Measurements from ENCODE around the gene VCL.

The VCL gene

GRCh38 chr10:74072503-74072902, 74.6 kb downstream of the VCL start:
- no peak overlapping the region for H3K27ac ChIP-seq
- TF ChIP-seq CTCF (IDR thresholded peaks at IDR 0.05) (no peak), ZFX (IDR thresholded peaks at IDR 0.05; ENCODE audit: borderline replicate concordance) (no peak)

GRCh38 chr10:74075906-74076305, 78.0 kb downstream of the VCL start:
- no peak overlapping the region for H3K27ac ChIP-seq
- TF ChIP-seq CTCF (IDR thresholded peaks at IDR 0.05): no peak
- no peak for TF ChIP-seq ZFX (IDR thresholded peaks at IDR 0.05; ENCODE audit: borderline replicate concordance)

GRCh38 chr10:74076961-74077360, 79.0 kb downstream of the VCL start:
- H3K27ac ChIP-seq: no peak overlapping the region
- TF ChIP-seq CTCF (IDR thresholded peaks at IDR 0.05): no peak
- no peak for TF ChIP-seq ZFX (IDR thresholded peaks at IDR 0.05; ENCODE audit: borderline replicate concordance)

DNA sequence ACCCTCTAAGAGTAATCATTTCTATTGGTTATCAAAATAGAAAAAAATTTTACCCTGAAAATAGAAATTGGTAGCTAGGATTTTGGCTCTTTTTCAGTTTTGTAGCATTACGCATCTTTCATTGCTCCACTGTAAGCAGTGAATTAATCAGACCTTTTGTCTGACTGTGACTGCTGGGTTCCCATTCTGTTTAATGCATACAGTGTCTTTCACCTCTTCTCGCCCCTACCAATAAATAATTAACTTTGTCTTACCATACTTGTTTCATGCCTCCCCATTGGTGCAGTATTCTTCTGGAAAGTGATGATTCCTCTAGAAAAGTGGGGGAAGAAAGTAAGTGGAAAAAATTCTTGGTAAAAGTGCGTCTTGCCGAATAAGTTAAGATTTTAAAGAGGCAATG, 79.5 kb downstream of the VCL start:
- TF ChIP-seq CTCF (IDR thresholded peaks at IDR 0.05): no peak
- no peak for TF ChIP-seq ZFX (IDR thresholded peaks at IDR 0.05; ENCODE audit: borderline replicate concordance)
- H3K27ac ChIP-seq: no peak overlapping the region

GRCh38 chr10:74078037-74078436, 80.1 kb downstream of the VCL start:
- no peak for TF ChIP-seq ZFX (IDR thresholded peaks at IDR 0.05; ENCODE audit: borderline replicate concordance)
- TF ChIP-seq CTCF (IDR thresholded peaks at IDR 0.05): no peak
- H3K27ac ChIP-seq: no peak overlapping the region

- no peak for TF ChIP-seq CTCF (IDR thresholded peaks at IDR 0.05)
- TF ChIP-seq ZFX (IDR thresholded peaks at IDR 0.05; ENCODE audit: borderline replicate concordance): no peak
- H3K27ac ChIP-seq: no peak overlapping the region
These were observed 81.4 kb downstream of the VCL start for GRCh38 chr10:74079028-74079935.

DNA sequence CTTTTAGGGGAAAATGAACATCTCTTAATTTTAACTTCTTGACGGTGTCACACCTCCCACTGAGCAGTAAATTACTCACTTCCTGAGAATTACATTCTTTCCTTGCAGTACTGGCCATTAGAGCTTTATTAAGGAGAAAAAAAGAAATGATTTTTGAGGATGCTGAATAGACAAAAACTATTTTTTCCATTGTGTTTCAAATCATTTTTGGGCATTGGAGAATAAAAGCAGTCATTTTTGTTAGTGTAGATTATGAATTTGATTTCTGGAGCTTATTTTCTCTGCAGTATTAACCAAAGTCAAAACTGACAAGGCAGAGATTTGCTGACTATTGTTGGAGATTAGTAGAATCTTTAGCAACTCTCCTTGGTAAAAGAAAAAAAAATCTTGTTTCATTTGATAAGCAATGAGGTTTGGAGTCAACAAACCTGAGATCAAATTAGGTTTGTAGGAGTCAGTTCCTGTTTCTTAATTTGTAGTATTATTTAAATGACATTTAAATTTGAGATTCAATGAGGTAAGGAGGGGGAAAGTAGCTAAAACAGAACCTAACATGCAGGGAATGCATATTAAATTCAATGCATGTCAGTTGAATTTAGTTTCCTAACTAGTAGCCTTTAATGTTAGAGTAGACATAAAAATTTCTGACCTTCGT, 82.1 kb downstream of the VCL start:
- TF ChIP-seq ZFX (IDR thresholded peaks at IDR 0.05; ENCODE audit: borderline replicate concordance): no peak
- TF ChIP-seq CTCF (IDR thresholded peaks at IDR 0.05): no peak
- H3K27ac ChIP-seq: no peak overlapping the region

Data from 22Rv1 (cell line).